CD4-positive, alpha-beta T cell (primary cell): ENCODE data around the gene NNMT. TPM values are rescaled to one million over a fixed set of nuclear protein-coding genes. Genes with fewer than 3 reads are reported as not detected.

Source experiments
- ATAC-seq: fragments of 200-7000 bp; cut with Tn5 transposase; one replicate; pipeline ENCODE4 v1.10.0; 2022; ENCODE audit warnings: mild to moderate bottlenecking; ENCODE audit not compliant: poor library complexity
- CTCF ChIA-PET: fragments of 350-600 bp; sonication (Branson Sonifier 250); formaldehyde crosslinking; loops from one replicate; lab custom pipeline; 2021; ENCODE audit warnings: antibody characterized with exemption, inconsistent platforms; lab: Charles Lee
- POLR2A ChIA-PET: fragments of 350-600 bp; sonication (Branson Sonifier 250); formaldehyde crosslinking; loops from one replicate; lab custom pipeline; 2021; ENCODE audit warnings: antibody characterized with exemption, inconsistent platforms; lab: Charles Lee
- DNase-seq, 14 experiments: peaks; one replicate each; pipeline ENCODE4 v3.0.0-alpha.2; 2013 to 2020; ENCODE audit warnings: mixed read lengths in 2 of 14
- H3K27ac ChIP-seq, 2 donors: one replicate each; pipeline versions ENCODE4 v1.5.1 to v1.7.0; 2013; ENCODE audit warnings: low read length in 2 of 2, low read depth in 1 of 2, mild to moderate bottlenecking in 1 of 2
- H3K27me3 ChIP-seq, 2 experiments: 1 replicate in 1 of 2; 2 replicates in 1 of 2; pipeline versions ENCODE4 v1.6.1 to v1.7.0; 2013; ENCODE audit warnings: low read length in 2 of 2, control low read depth in 1 of 2, mild to moderate bottlenecking in 1 of 2, moderate library complexity in 1 of 2; ENCODE audit not compliant: insufficient read depth in 2 of 2, control insufficient read depth in 1 of 2
- H3K36me3 ChIP-seq: one replicate; pipeline ENCODE4 v1.6.1; 2013; ENCODE audit warnings: low read length, control low read depth; ENCODE audit not compliant: insufficient read depth
- H3K4me1 ChIP-seq: one replicate; pipeline ENCODE4 v1.6.1; 2013; ENCODE audit warnings: low read length, control low read depth; ENCODE audit not compliant: insufficient read depth
- H3K4me3 ChIP-seq: one replicate; pipeline ENCODE4 v1.5.1; 2013; ENCODE audit warnings: mild to moderate bottlenecking, low read length, moderate library complexity
- H3K9me3 ChIP-seq, 2 experiments: 1 replicate in 1 of 2; 2 replicates in 1 of 2; pipeline versions ENCODE4 v1.6.1 to v1.7.0; 2013; ENCODE audit warnings: low read length in 2 of 2, mild to moderate bottlenecking in 2 of 2, control low read depth in 1 of 2, moderate library complexity in 1 of 2; ENCODE audit not compliant: control insufficient read depth in 1 of 2, insufficient read depth in 1 of 2
- H3K27ac Mint-ChIP-seq: one replicate; pipeline ENCODE4 v1.8.0; 2020; ENCODE audit warnings: mixed read lengths
- H3K27me3 Mint-ChIP-seq: one replicate; pipeline ENCODE4 v1.8.0; 2021; ENCODE audit warnings: mixed read lengths
- H3K36me3 Mint-ChIP-seq: one replicate; pipeline ENCODE4 v1.8.0; 2021; ENCODE audit warnings: low read depth, mixed read lengths
- H3K4me1 Mint-ChIP-seq: one replicate; pipeline ENCODE4 v1.8.0; 2021; ENCODE audit warnings: low read depth, mixed read lengths
- H3K4me3 Mint-ChIP-seq: one replicate; pipeline ENCODE4 v1.8.0; 2020; ENCODE audit warnings: mild to moderate bottlenecking, mixed read lengths
- H3K9me3 Mint-ChIP-seq: one replicate; pipeline ENCODE4 v1.8.0; 2020; ENCODE audit warnings: mixed read lengths
- intact Hi-C, 2 experiments: fragments of 100-400 bp; cut with DNase I in 1 of 2; cut with micrococcal nuclease in 1 of 2; formaldehyde crosslinking; loops; one replicate each; pipeline versions ENCODE4 v1.15.1 to v1.9.0; 2023 to 2025; cut with DNase I, micrococcal nuclease
- total RNA-seq, 174 experiments: library from RNA in 2 of 174; stranded (reverse) in 2 of 174; gene quantifications; one replicate each; pipeline ENCODE4 v1.2.3 and lab custom pipeline; 2021 to 2026
- TF ChIP-seq, protein P1 (sequence below): fragments of 200-600 bp; IDR thresholded peaks from one replicate; pipeline ENCODE4 v1.8.0; 2022; ENCODE audit warnings: antibody characterized with exemption, mild to moderate bottlenecking

Gene NNMT
- total RNA-seq, 2 experiments from 2014 or later: not detected

GRCh38 chr11:114307524-114308203 lies 11.5 kb downstream of the NNMT start:
- intact Hi-C loops: no loop called here
- H3K27me3 ChIP-seq: peaks cover 17 to 18% of the 10 kb centered on the region in 2 experiments
- DNase-seq (no peak), ATAC-seq (no peak)
- Mint-ChIP-seq H3K27ac (no peak overlapping the region), H3K27me3 (peaks cover 45% of the 10 kb centered on the region), H3K4me3 (no peak overlapping the region), H3K9me3 (no peaks in the 10 kb centered on the region), H3K36me3 (no peaks in the 10 kb centered on the region), H3K4me1 (peaks cover 10% of the 10 kb centered on the region)
- H3K36me3 ChIP-seq: no peaks in the 10 kb centered on the region
- ChIA-PET POLR2A (no interaction called here), CTCF (no interaction called here)
- no peaks in the 10 kb centered on the region for H3K4me1 ChIP-seq
- H3K9me3 ChIP-seq: peaks cover 0 to 5% of the 10 kb centered on the region in 2 experiments
- H3K27ac ChIP-seq: no peak overlapping the region
- TF ChIP-seq, protein P1, sequence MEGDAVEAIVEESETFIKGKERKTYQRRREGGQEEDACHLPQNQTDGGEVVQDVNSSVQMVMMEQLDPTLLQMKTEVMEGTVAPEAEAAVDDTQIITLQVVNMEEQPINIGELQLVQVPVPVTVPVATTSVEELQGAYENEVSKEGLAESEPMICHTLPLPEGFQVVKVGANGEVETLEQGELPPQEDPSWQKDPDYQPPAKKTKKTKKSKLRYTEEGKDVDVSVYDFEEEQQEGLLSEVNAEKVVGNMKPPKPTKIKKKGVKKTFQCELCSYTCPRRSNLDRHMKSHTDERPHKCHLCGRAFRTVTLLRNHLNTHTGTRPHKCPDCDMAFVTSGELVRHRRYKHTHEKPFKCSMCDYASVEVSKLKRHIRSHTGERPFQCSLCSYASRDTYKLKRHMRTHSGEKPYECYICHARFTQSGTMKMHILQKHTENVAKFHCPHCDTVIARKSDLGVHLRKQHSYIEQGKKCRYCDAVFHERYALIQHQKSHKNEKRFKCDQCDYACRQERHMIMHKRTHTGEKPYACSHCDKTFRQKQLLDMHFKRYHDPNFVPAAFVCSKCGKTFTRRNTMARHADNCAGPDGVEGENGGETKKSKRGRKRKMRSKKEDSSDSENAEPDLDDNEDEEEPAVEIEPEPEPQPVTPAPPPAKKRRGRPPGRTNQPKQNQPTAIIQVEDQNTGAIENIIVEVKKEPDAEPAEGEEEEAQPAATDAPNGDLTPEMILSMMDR: no peak
- no peak overlapping the region for H3K4me3 ChIP-seq

DNA sequence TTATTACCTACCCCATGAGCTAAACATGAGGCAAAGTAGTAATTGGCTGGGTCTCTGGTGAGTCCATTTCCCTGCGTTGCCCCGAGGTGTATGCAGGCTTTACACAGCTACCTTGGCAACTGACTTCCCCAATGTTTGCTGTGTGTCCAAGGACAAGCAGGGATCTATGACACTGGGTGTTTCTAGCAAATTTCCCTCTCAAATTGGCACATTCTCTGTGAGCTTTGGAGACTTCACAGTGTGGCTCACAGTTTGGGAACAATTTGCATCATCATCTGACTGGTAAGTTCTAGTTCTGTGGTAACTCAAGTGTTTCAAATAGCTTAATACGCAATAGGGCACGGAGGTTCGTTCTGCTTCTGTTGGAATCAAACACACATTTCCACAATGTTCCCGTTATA lies 12.5 kb downstream of the NNMT start:
- H3K27ac ChIP-seq: no peak overlapping the region
- no peaks in the 10 kb centered on the region for H3K9me3 Mint-ChIP-seq
- no peaks in the 10 kb centered on the region for H3K36me3 Mint-ChIP-seq
- no peak for ATAC-seq
- H3K27ac Mint-ChIP-seq: no peak overlapping the region
- peaks cover 10% of the 10 kb centered on the region for H3K4me1 Mint-ChIP-seq
- CTCF ChIA-PET: interaction anchor here (0.6 kb wide), 1 partner anchor 304 kb away, joined by 3 read pairs; no protein-coding TSS in a partner anchor
- no peaks in the 10 kb centered on the region for H3K36me3 ChIP-seq
- H3K27me3 Mint-ChIP-seq: peaks cover 48% of the 10 kb centered on the region
- no peak overlapping the region for H3K4me3 ChIP-seq
- POLR2A ChIA-PET: no interaction called here
- H3K4me3 Mint-ChIP-seq: no peak overlapping the region
- H3K27me3 ChIP-seq: peaks cover 17 to 18% of the 10 kb centered on the region in 2 experiments
- intact Hi-C loops: no loop called here
- TF ChIP-seq, protein P1: no peak
- no peaks in the 10 kb centered on the region for H3K4me1 ChIP-seq
- H3K9me3 ChIP-seq: peaks cover 0 to 5% of the 10 kb centered on the region in 2 experiments
- DNase-seq: no peak

- Histone ChIP-seq H3K4me1 (no peaks in the 10 kb centered on the region), H3K4me3 (no peak overlapping the region), H3K27me3 (peaks cover 17% of the 10 kb centered on the region in 2 experiments), H3K9me3 (peaks cover 0 to 5% of the 10 kb centered on the region in 2 experiments), H3K27ac (no peak overlapping the region), H3K36me3 (no peaks in the 10 kb centered on the region)
- Mint-ChIP-seq H3K9me3 (no peaks in the 10 kb centered on the region), H3K27me3 (peaks cover 48% of the 10 kb centered on the region), H3K27ac (no peak overlapping the region), H3K4me1 (peaks cover 10% of the 10 kb centered on the region), H3K36me3 (no peaks in the 10 kb centered on the region), H3K4me3 (no peak overlapping the region)
- intact Hi-C loops: no loop called here
- no peak for DNase-seq
- POLR2A ChIA-PET: no interaction called here
- TF ChIP-seq, protein P1: no peak
- CTCF ChIA-PET: no interaction called here
- ATAC-seq: no peak
These were observed 13.3 kb downstream of the NNMT start for GRCh38 chr11:114309517-114309916.
